GM21717 (cell line): ENCODE results near the gene EN2.

ENCODE experiments used
- ATAC-seq: cut with Tn5 transposase; IDR thresholded peaks from one replicate; pipeline ENCODE4 v1.9.1; 2021; ENCODE audit warnings: mild to moderate bottlenecking, moderate library complexity; ENCODE audit not compliant: unreplicated experiment

EN2 gene

DNA sequence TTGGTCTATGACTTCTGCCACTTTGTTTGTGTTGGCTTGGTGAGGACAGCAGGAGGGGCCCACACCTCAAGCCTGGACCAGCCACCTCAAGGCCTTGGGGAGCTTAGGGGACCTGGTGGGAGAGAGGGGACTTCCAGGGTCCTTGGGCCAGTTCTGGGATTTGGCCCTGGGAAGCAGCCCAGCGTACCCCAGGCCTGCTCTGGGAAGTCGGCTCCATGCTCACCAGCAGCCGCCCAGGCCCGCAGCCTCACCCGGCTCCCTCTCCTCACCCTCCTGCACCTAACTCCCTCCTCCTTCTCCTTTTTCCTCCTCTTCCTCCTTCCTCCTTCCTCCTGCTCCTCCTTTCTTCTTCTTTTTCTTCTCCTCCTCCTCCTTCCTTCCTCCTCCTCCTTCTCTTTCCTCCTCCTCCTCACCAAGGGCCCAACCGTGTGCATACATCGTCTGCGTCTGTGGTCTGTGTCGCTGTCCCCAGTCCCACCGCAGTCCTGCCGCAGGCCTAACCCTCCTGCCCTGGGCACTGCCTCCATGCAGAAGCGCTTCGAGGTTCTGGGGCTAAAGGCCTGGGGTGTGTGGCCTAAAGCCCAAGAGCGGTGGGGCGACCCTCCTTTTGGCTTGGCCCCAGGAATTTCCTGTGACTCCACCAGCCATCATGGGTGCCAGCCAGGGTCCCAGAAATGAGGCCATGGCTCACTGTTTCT is 5.3 kb downstream of the EN2 start:
- no peak for ATAC-seq

DNA sequence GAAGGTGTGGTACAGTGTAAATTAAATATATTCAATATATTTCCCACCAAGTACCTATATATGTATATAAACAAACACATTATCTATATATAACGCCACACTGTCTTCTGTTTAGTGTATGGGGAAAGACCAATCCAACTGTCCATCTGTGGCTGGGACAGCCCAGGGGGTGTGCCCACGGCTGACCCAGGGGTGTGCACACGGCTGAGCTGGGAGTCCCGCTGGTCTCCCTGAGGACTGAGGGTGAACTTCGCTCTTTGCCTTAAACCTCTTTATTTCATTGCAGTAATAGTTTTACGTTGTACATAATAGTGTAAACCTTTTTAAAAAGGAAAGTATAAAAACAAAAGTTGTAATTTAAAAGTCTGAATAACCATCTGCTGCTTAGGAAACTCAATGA is 6.3 kb downstream of the EN2 start:
- ATAC-seq: no peak

DNA sequence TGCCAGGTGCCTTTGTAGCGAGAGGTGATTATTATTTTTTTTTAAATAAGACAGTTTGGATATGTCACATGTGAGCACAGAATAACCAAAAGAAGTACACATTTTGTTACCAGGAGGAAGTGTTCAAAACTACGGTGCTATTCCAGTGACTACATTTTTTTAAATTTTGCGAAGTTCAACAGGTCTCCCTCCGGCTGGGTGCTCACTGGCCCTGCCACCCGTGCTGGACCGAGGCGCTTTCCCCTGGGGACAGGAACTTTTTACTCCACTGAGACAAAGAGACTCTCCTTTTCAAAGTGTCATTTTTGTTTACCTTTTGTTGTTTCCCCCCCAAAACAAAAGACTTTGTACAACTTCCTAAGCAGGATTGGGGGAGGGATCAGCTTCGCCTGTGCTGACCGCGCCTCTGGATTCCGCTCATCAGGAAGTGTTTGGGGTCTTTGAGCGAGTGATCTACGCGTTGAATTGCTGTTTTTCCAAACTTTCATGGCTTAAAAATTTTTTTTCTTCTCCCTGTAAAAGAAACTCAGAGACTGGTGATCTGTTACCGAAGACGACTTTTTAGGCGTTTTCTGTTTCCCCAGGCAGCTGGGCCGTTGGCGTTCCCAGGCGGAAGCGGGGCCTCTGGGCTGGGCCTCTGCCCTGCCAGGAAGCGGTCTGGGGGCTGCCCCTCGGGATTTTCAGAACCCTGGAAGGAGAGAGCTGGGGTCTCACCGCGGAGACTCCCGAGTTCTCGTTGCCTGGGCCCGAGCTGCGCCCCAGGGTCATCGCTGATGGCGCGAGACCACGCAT is 7.2 kb downstream of the EN2 start:
- ATAC-seq: no peak

DNA sequence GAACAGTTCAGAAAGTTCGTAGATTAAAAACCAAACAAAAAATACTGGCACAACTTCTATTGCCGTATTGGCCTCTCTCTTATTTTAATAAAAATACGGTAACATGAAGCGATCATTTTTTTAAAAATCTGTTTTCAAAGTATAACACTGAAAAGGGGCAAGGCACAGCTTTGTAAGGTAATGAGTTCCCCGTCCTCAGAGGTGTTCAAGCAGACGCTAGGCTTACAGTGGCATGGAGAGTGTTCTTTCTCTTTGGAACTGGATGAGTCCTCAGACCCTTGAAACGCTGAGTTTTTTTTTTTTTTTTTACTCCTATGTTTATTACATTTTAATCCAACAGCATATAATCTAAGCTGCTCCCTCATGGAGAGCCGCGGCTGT is 7.8 kb downstream of the EN2 start:
- ATAC-seq: no peak

DNA sequence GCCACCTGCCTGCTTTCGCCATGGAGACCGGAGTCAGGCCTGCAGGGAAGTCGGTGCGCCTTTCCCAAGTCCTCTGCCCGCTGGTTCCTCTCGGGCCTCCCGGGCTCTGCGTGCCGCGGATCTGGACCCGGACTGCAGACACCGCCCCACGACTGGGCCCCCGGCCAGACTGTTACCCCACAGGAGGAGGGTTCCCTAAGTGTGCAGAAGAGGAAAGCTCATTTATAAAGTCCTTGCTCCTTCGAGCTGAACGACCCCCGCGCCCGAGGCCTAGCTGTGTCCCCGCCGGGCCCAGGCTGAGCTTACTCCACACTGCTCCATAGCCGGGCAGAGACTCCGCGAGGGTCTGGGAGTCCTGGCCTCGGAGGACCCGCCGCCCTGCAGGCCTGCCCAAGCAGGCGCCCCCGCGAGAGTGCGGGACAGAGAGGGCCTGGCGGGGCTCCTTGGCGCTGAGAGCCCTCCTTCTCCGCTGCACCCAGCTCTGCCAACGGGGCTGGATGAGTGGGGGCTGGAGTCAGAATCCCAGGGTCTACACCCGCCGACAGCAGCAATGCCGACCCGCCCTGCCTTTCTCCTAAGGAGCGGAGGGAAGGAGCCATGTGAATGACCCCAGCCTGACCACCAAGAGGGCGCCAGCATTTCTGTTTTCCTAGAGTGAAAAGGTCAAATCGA is 8.3 kb downstream of the EN2 start:
- no peak for ATAC-seq

DNA sequence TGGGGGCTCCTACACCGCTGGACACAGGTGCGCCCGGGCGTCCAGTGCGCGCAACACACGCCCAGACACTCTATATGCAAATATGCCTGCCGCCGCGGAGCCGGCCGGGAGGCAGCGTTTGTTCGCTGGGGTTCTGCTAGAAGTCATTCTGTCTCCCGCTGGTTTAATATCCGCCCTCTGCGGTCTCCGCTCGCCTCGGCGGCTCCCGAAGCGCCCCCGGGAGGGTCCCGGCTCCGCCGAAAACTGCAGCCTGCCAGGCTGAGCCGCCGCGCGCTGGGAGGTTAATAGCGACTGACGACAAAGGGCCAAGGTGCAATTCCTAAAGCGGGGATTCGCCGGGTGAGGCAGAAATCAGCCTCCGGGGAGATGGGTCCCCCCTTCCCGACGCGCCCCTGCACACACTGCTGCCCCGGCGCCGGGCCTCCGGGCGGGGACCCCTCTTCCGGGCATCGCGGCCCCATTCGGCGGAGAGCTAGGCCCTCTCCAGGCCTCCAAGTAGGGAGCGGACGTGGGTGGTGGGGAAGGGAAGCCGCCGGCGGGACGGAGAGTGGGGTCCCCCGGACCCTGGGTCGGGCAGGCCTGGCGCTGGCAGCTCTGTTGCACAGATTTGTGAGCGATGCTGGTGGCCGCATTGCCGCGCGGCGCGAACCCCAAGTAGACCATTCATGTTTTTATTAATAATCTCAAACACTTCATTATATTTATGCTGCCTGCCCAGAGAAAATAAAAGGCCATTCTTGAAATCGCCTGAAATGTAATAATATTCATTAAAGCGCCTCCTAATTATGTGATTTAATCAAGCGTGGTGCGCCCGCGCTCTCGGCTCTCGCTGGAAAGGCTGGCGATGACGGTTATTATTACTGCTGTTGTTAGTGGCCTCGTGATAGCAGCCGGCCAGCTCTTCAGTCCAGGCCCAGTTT is 9.1 kb downstream of the EN2 start:
- no peak for ATAC-seq

DNA sequence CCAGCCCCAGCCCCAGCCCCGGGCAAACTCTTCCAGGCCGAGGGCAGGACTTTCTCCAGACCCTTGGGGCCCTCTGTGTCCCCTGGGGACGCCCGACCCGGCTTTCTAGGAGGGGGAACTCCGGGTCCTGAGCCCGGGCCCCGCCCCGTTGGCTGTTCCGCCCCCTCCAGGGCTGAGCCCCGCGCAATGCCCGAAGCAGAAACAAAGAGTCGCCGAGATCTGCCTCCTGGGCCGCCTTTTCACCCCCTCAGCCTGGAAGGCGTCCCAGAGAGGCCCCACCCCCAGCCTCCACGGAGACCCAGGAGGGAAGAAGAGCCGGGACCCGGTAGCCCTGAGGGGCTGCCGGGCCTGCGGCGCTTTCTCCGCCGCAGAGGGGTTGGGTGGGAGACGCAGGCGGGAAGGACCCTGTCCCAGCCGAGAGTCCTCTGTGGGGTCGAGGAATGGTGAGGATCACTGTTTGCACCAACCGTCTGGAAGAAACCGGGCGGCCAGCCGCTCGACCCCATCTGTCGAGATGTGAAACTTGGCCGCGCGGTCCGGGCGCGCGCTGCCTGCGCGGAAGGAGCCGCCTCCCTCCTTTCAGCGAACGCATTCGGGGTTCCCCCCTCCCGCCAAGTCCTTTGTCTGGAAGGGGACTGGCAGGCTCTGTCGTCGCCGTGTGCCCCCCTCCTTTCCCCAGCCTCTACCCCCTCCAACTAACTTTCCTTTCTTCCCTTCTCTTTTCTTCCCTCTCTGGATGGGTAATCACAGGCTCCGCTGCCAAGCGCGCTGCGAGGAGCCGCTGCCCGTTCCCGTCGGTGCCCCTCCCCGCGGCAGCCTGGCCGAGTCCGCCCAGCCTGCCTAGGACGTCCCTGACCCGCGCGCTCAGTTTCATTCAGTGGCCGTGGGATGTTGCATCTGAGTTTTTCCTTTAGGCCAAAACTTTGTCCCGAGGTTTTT is 10.2 kb downstream of the EN2 start:
- ATAC-seq: no peak

DNA sequence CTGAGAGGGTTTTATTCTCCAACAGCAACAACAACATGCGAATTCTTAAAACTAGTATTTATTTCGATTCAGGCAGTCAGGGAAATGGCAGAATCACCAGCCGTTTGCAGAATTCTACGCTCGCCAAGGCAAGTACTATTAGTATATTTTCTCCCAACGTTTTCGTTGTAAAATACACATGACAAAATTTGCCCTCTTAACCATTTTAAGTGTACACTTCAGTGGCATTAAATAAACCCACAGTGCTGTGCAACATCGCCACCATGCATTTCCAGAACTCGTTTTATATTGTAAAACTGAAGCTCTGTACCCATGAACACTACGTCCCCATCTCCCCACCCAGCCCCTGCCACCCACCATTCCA is 10.8 kb downstream of the EN2 start:
- no peak for ATAC-seq

DNA sequence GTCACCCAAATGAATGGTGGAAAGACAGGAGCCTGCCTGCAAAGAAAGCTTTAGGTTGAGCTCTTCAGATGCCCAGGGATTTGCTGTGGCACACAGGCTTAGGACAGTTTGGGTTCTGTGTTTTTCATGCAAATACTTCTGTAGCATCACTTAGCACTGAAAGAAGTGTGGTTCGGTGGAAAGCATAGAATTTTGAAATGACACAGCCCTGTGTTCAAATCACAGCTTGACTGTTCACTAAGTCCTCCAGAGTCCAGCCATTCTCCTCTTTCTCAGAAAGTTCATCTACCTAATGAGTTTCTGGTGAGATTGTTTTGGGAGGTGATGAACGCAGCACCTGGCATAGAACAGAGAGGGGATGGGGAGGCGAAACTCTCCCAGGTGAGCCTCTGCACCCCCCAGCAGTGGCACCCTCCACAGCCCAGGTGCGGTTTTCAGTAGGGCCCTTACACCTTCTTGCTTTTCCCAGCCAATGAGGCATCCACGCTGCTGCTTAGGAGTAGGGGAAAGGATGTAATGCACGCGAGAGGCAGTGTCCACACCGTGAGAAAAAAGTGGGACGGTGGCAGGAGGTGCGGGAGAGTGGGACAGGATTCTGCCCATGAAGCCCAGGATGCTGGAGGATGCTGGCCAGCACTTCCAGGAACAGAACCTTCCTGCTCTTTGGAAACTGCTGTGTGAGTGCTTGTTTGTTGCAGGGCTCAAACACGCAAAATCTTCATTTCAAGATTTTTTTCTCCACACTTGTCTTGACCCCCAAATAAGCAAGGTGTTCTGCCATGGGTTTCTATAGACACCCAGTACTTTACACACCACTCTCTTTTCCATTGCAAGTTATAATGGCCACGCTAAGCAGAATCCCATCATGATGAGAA is 11.6 kb downstream of the EN2 start:
- ATAC-seq: no peak

DNA sequence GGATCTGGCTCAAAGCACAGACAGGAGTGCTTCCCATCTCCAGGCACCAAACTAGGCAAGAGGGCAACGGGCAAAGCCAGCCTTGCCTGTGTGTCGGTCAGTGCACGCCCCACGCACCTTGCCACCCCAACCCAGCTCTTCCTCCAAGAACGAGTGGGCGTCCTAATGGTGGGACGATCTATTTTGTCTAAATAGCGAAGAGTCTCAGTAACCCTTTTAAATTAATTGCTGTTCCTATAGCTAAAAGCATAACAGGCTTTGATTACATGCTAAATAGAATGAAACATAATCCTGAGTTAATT is 12.2 kb downstream of the EN2 start:
- ATAC-seq: no peak

DNA sequence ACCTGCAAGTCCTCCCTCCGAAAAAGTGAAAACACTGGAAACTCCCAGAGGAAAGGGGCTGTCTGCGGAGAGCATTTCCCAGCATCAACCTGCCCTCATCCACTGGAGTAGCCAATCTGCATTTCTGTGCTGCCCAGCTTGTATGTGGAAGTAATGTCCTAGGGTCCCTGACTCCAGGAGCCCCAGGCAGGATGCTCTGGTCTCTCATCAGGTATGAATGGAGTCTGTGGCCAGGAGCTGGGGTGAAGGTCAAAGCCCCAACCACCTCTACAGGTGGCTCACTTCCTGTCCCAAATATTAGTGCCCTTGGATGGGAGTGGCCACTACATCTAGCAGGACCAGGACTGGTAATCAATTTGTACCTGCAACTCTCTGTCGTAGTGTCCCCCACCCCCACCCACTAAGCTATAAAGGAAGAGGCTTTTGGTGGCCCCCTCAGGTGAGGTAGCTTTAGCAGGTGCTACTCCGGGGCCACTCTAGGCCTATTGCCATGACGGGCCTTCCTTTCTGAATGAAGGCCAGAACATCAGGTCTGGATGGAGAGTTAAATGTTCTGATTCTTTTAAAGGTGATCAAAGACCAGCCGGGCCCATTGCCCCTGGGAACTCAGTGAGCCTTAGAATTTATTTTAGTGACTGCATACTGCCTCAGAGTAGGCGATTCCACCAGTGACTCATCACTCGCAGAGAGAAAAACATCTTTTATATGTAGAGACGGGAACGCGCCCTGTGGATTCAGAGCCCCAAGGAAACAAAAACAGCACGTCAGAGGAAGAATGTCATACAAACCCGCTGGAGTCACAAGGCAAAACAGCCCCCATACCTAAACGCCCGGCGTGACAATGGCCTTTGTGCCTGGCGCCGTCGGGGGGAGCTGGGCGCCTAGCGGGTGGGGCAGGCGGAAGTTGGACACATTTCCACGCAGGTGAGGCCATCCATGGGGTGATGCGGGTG is 13.0 kb downstream of the EN2 start:
- ATAC-seq: no peak

DNA sequence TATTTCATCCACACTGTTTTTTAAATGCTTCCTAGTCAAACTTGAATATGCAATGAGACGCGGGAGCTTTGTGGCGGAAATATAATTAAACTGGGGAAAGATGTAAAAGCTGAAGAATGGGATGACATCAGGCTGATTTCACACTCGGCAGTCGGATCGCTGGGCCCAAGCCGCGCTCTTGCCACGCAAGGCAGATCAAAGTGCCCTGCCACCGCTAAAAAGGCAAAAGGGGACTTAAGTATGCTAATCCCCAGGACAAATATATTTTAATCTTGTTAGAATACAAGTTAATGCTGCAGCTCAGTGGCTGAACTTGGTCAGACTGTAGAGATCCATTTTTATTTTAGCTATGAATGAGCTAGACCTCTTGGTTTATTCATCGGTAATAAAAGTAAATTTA is 13.8 kb downstream of the EN2 start:
- ATAC-seq: no peak

DNA sequence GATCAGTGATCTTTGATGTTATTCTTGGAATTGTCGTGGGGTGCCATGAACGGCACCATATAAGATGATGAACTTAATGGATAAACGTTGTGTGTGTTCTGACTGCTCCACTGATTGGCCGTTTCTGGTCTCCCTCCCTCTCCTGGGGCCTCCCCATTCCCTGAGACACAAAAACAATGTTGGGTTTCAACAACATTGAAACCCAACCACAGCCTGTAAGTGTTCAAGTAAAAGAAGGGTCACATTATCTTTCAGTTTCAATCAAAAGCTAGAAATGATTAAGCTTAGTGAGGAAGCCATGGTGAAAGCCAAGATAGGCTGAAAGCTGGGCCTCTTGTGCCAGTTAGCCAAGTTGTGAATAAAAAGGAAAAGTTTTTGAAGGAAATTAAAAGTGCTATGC is 19.5 kb downstream of the EN2 start:
- peak; percentile 89 for ATAC-seq

DNA sequence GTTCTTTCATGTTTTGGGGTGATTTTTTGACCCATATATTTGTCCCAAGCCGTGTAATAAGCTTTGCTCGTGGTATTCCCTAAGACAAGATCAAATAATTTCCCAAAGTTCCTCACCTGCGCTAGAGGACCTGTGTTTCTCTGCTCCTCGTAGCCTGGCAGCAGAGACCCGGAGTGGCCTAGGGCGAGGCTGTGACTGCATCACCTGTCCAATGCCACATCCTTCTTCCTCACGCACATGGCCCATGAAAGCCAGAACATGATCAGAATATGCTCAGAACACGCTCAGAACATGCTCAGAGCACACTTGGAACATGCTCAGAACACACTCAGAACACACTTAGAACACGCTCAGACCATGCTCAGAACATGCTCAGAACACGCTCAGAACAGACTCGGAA is 23.8 kb downstream of the EN2 start:
- ATAC-seq: no peak

DNA sequence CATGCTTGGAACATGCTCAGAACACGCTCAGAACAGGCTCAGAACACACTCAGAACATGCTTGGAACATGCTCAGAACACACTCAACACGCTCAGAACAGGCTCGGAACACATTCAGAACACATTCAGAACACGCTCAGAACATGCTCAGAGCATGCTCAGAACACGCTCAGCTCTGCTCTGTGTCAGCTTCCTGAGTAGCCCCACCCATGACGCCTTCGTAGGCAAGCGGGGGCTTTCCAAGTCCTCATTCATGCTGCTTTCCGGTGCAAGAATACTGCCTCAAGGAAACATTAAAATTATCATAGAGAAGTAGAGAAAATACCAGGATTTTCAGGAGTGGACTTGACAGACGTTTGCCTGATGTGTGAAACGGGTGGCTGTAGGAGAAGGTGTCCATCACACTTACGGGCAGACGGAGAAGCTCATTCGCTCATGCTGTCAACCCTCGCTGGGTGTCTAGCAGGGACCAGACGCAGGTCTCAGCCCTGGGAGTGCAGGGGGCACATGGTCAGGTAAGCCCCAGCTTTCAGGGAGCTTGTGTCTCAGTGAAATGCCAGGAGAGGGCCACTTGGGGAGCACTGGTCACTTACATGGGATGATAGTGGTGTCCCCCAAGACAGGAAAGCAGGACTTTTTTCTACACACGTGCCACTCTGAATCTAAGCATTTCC is 24.7 kb downstream of the EN2 start:
- peak; percentile 71 for ATAC-seq

DNA sequence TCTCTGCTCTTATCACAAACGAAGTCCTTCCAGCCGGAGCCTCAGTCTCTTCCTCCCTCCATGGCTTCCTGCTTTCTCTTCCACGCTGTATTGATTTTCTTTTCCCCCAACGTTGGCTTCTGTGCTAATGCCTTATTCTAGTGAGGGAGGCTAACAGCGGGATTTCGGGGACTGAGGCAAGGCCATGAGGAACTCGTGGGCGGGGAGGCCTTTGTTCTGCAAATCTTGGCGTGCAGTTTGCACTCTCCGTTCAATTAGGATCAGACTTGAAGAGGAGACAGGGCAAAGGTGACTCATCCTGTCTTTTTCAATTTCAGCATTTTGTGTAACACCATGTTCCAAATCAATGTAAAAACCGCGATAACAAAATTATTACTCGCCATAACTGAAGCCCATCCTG is 25.3 kb downstream of the EN2 start:
- ATAC-seq: no peak

DNA sequence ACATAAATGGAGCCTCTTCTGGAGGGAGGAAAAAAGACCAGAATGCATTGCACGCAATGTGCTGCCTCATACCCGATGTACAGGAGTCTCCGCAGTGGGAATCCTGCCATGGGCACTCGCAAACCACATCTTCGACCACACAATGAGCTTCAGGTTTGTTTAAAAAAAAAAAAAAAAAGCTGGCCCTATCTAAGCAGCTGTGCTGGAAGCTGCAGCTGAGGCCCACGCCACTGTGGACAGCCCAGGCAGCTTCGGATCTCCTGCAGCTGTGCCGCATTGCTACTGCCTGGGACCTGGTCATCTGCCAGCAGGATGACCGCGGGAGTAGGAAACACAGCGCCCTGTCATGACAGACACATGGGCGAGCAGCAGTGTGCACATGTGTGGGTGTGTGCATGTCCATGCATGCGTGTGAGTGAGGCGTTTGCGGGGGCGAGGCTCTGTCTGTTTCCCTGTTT is 26.0 kb downstream of the EN2 start:
- ATAC-seq: no peak
